Hepatocyte (in vitro differentiated cells): ENCODE measurements around the gene ZNF680.

Experiments used
- CTCF ChIP-seq: fragments of 200-600 bp; sonication (generic); IDR thresholded peaks from 2 replicates; pipeline ENCODE4 v1.5.1; 2016; ENCODE audit warnings: antibody characterized with exemption, mild to moderate bottlenecking; ENCODE audit not compliant: poor library complexity
- EZH2 ChIP-seq: fragments of 200-600 bp; sonication (generic); IDR thresholded peaks from 2 replicates; pipeline ENCODE4 v1.6.1; 2016; ENCODE audit warnings: antibody characterized with exemption, mild to moderate bottlenecking, borderline replicate concordance
- EZH2phosphoT487 ChIP-seq: fragments of 200-600 bp; sonication (generic); IDR thresholded peaks from one replicate; pipeline ENCODE4 v1.6.1; 2018; ENCODE audit warnings: antibody characterized with exemption, mild to moderate bottlenecking, low read depth, moderate library complexity; ENCODE audit not compliant: unreplicated experiment, severe bottlenecking

- TF ChIP-seq EZH2 (no peak), CTCF (no peak), EZH2phosphoT487 (no peak)
Observed at GRCh38 chr7:64515781-64516180, 47.1 kb downstream of the ZNF680 start.
